G401 (cell line): Measurements from ENCODE around the gene FEM1C. TPM values are rescaled to one million over a fixed set of nuclear protein-coding genes. Genes with fewer than 3 reads are reported as not detected.
"Not testable (repeated sequence)": the region's sequence is repeated elsewhere in the genome, so short reads cannot be mapped to it uniquely, and the experiment has no call there.

Source experiments
- DNase-seq: peaks from one replicate; pipeline ENCODE4 v3.0.0-alpha.2; 2015; ENCODE audit warnings: low spot score
- in situ Hi-C: cut with HindIII; loops from 2 replicates; pipeline ENCODE4 v1.10.0; 2016; ENCODE audit warnings: low sequenced_read_pairs, mixed read lengths
- total RNA-seq: library from RNA; depleted of rRNA; stranded (reverse); fragments of >200 nt; shearing (Covaris generic); gene quantifications from 2 replicates; pipeline ENCODE4 v1.2.3, GENCODE V29; 2014; rRNA removed

FEM1C gene
- total RNA-seq, 1 experiment from 2014 or later = 7.8 TPM

GRCh38 chr5:115487168-115487567 is 57.4 kb downstream of the FEM1C start:
- in situ Hi-C loops = no loop called here
- no peak for DNase-seq

DNA sequence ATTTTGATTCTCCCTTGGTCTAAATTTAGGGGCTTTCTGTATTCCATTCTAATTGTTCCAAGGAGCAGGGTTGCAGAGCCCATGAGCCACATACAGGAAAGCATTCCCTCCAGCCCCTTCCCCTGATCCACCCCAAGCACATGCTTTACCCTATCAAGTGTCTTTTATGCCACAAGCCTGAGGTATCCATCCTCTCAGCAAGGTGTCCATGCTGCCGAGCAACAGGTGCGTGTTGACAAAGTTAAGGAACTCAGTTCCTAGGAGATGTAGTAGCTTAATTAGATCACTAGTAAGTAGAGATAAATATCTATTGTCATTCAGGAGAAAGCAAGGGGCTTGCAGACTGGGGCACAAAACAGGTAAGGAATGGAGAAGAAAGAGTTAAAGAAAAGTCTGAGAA is 57.8 kb downstream of the FEM1C start:
- DNase-seq = no peak
- in situ Hi-C loops = no loop called here

- DNase-seq = no peak
- in situ Hi-C loops = no loop called here
These were observed 60.2 kb downstream of the FEM1C start for GRCh38 chr5:115484368-115484767.

GRCh38 chr5:115480900-115481299 is 63.7 kb downstream of the FEM1C start:
- DNase-seq = no peak
- in situ Hi-C loops = no loop called here

- in situ Hi-C loops = no loop called here
- DNase-seq = no peak
These were observed 64.3 kb downstream of the FEM1C start for GRCh38 chr5:115480271-115480670.

DNA sequence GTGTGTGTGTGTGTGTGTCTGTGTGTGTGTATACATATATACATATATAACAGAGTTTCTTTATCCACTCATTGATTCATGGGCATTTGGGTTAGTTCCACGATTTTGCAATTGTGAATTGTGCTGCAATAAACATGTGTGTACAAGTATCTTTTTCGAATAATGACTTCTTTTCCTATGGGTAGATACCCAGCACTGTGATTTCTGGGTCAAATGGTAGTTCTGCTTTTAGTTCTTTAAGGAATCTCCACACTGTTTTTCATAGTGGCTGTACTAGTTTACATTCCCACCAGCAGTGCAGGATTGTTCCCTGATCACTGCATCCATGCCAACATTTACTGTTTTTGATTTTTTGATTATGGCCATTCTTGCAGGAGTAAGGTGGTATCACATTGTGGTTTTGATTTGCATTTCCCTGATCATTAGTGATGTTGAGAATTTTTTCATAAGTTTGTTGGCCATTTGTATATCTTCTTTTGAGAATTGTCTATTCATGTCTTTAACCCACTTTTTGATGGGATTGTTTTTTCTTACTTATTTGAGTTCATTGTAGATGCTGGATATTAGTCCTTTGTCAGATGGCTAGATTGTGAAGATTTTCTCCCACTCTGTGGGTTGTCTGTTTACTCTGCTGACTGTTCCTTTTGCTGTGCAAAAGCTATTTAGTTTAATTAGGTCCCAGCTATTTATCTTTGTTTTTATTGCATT is 65.3 kb downstream of the FEM1C start:
- in situ Hi-C loops = not testable (repeated sequence)

DNA sequence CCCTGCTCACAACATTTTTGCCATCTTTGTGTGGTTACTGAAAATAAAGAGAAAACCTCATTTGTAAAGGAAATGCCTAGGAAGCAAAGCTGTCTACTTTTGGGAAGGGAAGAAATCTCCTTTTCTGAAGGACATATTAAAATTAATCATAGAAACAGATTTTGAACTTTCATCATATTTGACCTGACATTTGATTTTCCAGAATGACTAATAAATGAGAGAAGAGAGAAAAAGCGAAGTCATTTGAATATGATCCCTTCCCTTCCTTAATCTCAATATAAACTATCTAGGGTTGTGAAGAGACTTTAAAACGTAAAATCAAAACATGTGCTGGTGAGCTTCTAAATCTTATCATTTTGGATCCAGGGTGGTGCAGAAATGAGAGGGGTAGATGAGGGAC is 66.3 kb downstream of the FEM1C start:
- DNase-seq = no peak
- in situ Hi-C loops = no loop called here

More for the DNA sequence above, 65.3 kb downstream of the FEM1C start:
- DNase-seq = not testable (repeated sequence)

- DNase-seq = no peak
- in situ Hi-C loops = no loop called here
These were observed 67.0 kb downstream of the FEM1C start for GRCh38 chr5:115477581-115477980.

GRCh38 chr5:115475788-115476187 is 68.8 kb downstream of the FEM1C start:
- in situ Hi-C loops = no loop called here
- no peak for DNase-seq

DNA sequence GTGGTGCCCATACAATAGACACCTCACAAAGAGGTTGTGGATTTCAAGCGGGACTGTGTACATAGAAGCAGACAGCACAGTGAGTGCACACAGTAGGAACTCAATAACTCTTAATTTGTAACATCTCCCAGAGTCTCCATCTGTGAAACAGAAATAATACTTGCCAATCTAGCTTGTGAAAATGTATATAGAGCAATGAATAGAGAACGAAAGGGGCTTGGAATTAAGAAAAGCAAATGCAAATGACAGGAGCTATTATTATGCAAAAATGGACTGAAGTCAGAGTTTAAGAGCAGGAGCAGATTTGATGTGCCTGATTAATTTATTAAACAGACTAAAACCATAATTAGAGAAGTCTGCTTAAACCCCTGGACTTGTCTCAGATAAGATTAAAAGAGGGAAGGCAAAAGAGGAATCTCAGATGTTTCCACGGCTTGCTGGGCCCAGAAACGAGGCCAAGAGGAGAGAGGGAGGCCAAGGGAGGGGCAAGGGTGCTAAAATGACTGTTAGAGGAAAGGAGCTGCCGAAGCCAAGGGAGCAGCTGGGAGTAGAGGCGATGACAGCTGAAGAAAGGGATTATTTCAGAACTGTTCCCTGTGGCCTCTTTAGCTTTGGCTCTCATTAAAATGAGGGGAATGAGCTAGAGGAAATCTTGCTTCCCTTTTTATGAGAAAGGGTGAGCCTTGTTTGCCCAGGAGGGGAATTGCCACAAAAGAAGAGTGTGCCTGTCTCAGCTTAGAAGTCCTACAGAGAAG is 72.1 kb downstream of the FEM1C start:
- DNase-seq = peak; percentile 89
- in situ Hi-C loops = no loop called here

DNA sequence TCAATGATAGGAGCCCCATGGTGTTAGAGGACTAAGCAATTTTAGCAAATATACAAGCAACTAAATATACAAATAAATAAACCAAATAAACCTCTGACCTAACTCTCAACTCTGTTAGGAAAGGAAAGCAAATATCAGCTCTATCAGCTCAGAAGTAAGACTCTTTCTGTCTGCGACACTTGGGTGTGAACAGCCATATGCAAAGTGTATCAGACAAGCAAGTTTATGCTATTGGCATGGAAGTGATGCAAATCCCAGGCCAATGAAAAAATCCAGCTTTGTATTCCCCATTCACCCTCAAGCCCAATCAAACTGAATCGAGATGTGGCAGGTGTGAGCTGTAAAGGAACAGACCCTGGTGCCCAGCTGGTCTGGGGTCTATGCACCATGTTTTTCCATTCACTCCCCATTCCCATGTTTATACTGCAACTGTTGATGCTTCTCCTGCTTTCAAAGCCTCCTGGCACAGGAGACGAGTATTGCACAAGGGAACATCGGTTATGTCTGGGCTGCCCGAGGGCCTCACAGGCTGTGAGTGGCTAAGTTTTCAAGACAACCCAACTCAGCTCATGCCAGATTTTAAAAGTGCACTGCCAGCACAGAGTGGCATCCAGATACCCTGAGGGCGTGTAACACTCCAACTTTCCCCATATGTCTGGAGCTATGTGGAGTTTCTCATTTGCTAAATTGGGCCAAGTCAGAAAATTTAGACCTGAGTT is 73.1 kb downstream of the FEM1C start:
- DNase-seq = peak; percentile 30
- in situ Hi-C loops = no loop called here

- no peak for DNase-seq
- in situ Hi-C loops = no loop called here
These were observed 73.7 kb downstream of the FEM1C start for GRCh38 chr5:115470921-115471320.

Other genes starting within 250 kb of the FEM1C start
- 8.7 and 9.0 TPM in 2 replicates for gene CCDC112, start 248.1 kb downstream of the FEM1C start, total RNA-seq
- not detected in 2 replicates for gene TICAM2, start 57.7 kb upstream of the FEM1C start, total RNA-seq
- 31.1 and 52.2 TPM in 2 replicates for gene TMED7, start 81.3 kb upstream of the FEM1C start, total RNA-seq